Stomach (tissue), 9 donors: ENCODE results near the gene JAK1. TPM values are rescaled to one million over a fixed set of nuclear protein-coding genes. Genes with fewer than 3 reads are reported as not detected.

Experiments
- DNase-seq, 2 donors: peaks; one replicate each; pipeline versions ENCODE4 v3.0.0 to v3.0.0-alpha.2; 2013 to 2019
- H3K27ac ChIP-seq, 5 donors: fragments of 200-600 bp in 4 of 5; sonication (generic) in 4 of 5; one replicate each; pipeline ENCODE4 v1.5.1; 2013 to 2019; ENCODE audit warnings: mild to moderate bottlenecking in 1 of 5, moderate library complexity in 1 of 5
- H3K27me3 ChIP-seq, 3 donors: fragments of 200-600 bp; sonication (generic); one replicate each; pipeline ENCODE4 v1.5.1; 2017 to 2019; ENCODE audit warnings: mixed run types in 1 of 3
- H3K36me3 ChIP-seq, 4 donors: fragments of 200-600 bp; sonication (generic); 1 replicate in 3 of 4; 2 replicates in 1 of 4; pipeline ENCODE4 v1.5.1; 2016 to 2019
- H3K4me1 ChIP-seq, 4 donors: fragments of 200-600 bp; sonication (generic); one replicate each; pipeline ENCODE4 v1.5.1; 2016 to 2019
- H3K4me3 ChIP-seq, 4 donors: fragments of 200-600 bp; sonication (generic) in 3 of 4; one replicate each; pipeline ENCODE4 v1.5.1; 2016 to 2019; ENCODE audit warnings: mild to moderate bottlenecking in 1 of 4
- H3K9me3 ChIP-seq, 4 donors: fragments of 200-600 bp; sonication (generic); one replicate each; pipeline ENCODE4 v1.5.1; 2016 to 2019
- CTCF ChIP-seq, 7 experiments: fragments of 450-650 bp in 4 of 7; fragments of 200-600 bp in 3 of 7; sonication (generic) in 3 of 7; IDR thresholded peaks; one replicate each; pipeline ENCODE4 v1.5.1; 2016 to 2019; ENCODE audit warnings: antibody characterized with exemption in 7 of 7, control low read depth in 2 of 7, mild to moderate bottlenecking in 1 of 7
- EP300 ChIP-seq: sonication (generic); formaldehyde crosslinking; IDR thresholded peaks from one replicate; pipeline ENCODE4 v1.6.1; 2017; ENCODE audit warnings: antibody characterized with exemption
- POLR2A ChIP-seq, 4 donors: fragments of 450-650 bp; IDR thresholded peaks; one replicate each; pipeline ENCODE4 v1.6.1; 2016; ENCODE audit warnings: antibody characterized with exemption in 4 of 4, control low read depth in 2 of 4, mild to moderate bottlenecking in 1 of 4, moderate library complexity in 1 of 4
- POLR2AphosphoS5 ChIP-seq, 3 donors: sonication (generic); formaldehyde crosslinking; IDR thresholded peaks; one replicate each; pipeline ENCODE4 v1.6.1; 2016; ENCODE audit warnings: antibody characterized with exemption in 3 of 3
- WGBS, 5 donors: extraction: QIAGEN DNeasy Blood & Tissue Kit in 3 of 5; methylation state at CpG; one replicate each; pipeline versions ENCODE4 v1.1.5 to v1.1.7; 2013 to 2018; 5-methylcytosine and 5-hydroxymethylcytosine counted together
- intact Hi-C: fragments of 100-400 bp; cut with DNase I; formaldehyde crosslinking; loops from one replicate; pipeline ENCODE4 v1.15.1; 2023; ENCODE audit warnings: low total_unique reads
- polyA plus RNA-seq, 3 donors: library from polyadenylated mRNA; stranded (reverse); fragments of 200-250 nt; gene quantifications; one replicate each; pipeline ENCODE4 v1.2.3, GENCODE V29; 2013
- total RNA-seq, 5 donors: library from RNA; depleted of rRNA; stranded (reverse); fragments of >200 nt; gene quantifications; one replicate each; pipeline versions ENCODE4 v1.1.0 to v1.2.3, GENCODE V29; 2014 to 2016
- donor health status: healthy with polysubstance abuse.
- donor health status: Bipolar disorder and iron deficiency.
- donor health status: healthy.

JAK1 gene
- total and polyA plus RNA-seq, 8 donors = 21.3 to 149 (median 77.7) TPM

- peaks cover 0 to 5% (median 0%) of the 10 kb centered on the region in 4 donors for H3K36me3 ChIP-seq
- H3K27me3 ChIP-seq = no peaks in the 10 kb centered on the region
- intact Hi-C loops = no loop called here
- no peak for DNase-seq
- 85 to 89% (median 89%) methylated on average over 5 of the region's 5 CpGs for WGBS, 5 donors
- H3K27ac ChIP-seq = no peak overlapping the region
- peaks cover 0 to 11% (median 0%) of the 10 kb centered on the region in 4 donors for H3K4me1 ChIP-seq
- H3K9me3 ChIP-seq = no peaks in the 10 kb centered on the region
- TF ChIP-seq POLR2A (IDR thresholded peaks at IDR 0.05) (no peak), POLR2AphosphoS5 (IDR thresholded peaks at IDR 0.05) (no peak), EP300 (no peak), CTCF (IDR thresholded peaks at IDR 0.05) (no peak)
- H3K4me3 ChIP-seq = no peak overlapping the region
These were observed 29.0 kb upstream of the JAK1 start for GRCh38 chr1:64995316-64995715.

GRCh38 chr1:64986903-64987871, 20.8 kb upstream of the JAK1 start:
- no peaks in the 10 kb centered on the region for H3K27me3 ChIP-seq
- peak in 1 of 2 donors; percentile 76 for DNase-seq
- H3K4me3 ChIP-seq = no peak overlapping the region
- intact Hi-C loops = no loop called here
- H3K27ac ChIP-seq = no peak overlapping the region
- TF ChIP-seq POLR2A (IDR thresholded peaks at IDR 0.05) (no peak), POLR2AphosphoS5 (IDR thresholded peaks at IDR 0.05) (no peak), EP300 (no peak), CTCF (IDR thresholded peaks at IDR 0.05) (no peak)
- no peaks in the 10 kb centered on the region for H3K9me3 ChIP-seq
- WGBS, 5 donors = 40 to 60% (median 44%) methylated on average over 3 of the region's 3 CpGs
- H3K36me3 ChIP-seq = peaks cover 0 to 10% (median 6%) of the 10 kb centered on the region in 4 donors
- H3K4me1 ChIP-seq = peaks cover 0 to 17% (median 5%) of the 10 kb centered on the region in 4 donors

GRCh38 chr1:64984737-64985136, 18.4 kb upstream of the JAK1 start:
- Histone ChIP-seq H3K4me3 (no peak overlapping the region), H3K27ac (no peak overlapping the region), H3K36me3 (peaks cover 0 to 11% (median 6%) of the 10 kb centered on the region in 4 donors), H3K9me3 (no peaks in the 10 kb centered on the region), H3K27me3 (no peaks in the 10 kb centered on the region), H3K4me1 (peaks cover 0 to 27% (median 7%) of the 10 kb centered on the region in 4 donors)
- intact Hi-C loops = no loop called here
- no peak for TF ChIP-seq EP300
- no peak for TF ChIP-seq POLR2AphosphoS5 (IDR thresholded peaks at IDR 0.05)
- TF ChIP-seq POLR2A (IDR thresholded peaks at IDR 0.05) = no peak
- TF ChIP-seq CTCF (IDR thresholded peaks at IDR 0.05) = no peak
- no peak for DNase-seq
- 73 to 92% (median 90%) methylated on average over 3 of the region's 3 CpGs for WGBS, 5 donors

- DNase-seq = no peak
- Histone ChIP-seq H3K9me3 (no peaks in the 10 kb centered on the region), H3K4me1 (peaks cover 0 to 27% (median 7%) of the 10 kb centered on the region in 4 donors), H3K27me3 (no peaks in the 10 kb centered on the region), H3K27ac (no peak overlapping the region), H3K36me3 (peaks cover 0 to 17% (median 3%) of the 10 kb centered on the region in 4 donors), H3K4me3 (no peak overlapping the region)
- intact Hi-C loops = no loop called here
- no peak for TF ChIP-seq POLR2A (IDR thresholded peaks at IDR 0.05)
- WGBS, 5 donors = 80 to 89% (median 86%) methylated on average over 3 of the region's 3 CpGs
These were observed 17.8 kb upstream of the JAK1 start for GRCh38 chr1:64984106-64984505.
